GM19328 (cell line): Measurements from ENCODE around the gene PAPSS1.

Experiments
- ATAC-seq: cut with Tn5 transposase; IDR thresholded peaks from one replicate; pipeline ENCODE4 v1.9.1; 2021; ENCODE audit warnings: mild to moderate bottlenecking, moderate library complexity; ENCODE audit not compliant: unreplicated experiment

PAPSS1 gene

DNA sequence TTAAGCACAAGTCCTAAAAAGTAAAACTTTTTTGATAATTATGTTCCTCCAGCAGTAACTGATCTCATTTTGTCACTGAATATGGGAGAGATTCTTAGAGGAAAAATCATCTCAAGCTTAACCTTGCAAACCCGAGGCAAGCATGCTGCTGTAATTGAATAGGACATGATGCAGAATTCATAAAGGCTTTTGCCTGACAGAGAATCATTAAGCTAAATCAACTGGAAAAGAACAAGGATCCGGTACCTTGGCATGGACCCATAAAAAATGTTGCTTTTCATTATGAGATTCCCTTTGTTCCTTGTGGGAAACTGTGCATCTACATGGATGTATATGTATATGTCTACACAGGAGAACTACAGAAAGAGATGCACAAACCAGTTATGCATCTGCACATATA lies 149.1 kb downstream of the PAPSS1 start:
- no peak for ATAC-seq

DNA sequence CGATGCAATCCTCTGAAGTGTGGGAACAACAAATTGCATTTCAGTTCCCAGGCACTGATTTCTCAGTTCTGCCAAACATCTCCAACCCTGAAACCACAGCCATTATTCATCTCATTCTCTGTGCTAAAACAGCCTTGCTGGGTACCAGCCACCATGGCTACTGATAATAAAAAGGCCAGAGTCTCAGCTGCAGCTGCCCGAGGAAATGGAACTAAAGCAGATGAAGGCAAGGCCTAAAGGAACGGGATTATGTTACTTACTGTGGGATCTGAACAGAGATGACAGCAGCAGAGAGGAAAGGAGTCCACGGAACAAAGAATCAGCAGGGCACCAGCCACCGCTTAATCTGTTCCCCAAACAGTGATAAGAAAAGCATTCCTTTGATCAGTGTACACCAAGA lies 155.7 kb downstream of the PAPSS1 start:
- ATAC-seq: no peak
